Activated naive CD4-positive, alpha-beta T cell treated with anti-CD3 and anti-CD28 coated beads, Interleukin-2, amount 10 ng/mL, durations not matched to agents 7 days and 5 days (primary cell): Measurements from ENCODE around the gene RAD51D.

ENCODE experiments used
- CTCF ChIA-PET: fragments of 350-600 bp; sonication (Branson Sonifier 250); formaldehyde crosslinking; loops from one replicate; lab custom pipeline; 2021; ENCODE audit warnings: antibody characterized with exemption; lab: Charles Lee
- DNase-seq: peaks from one replicate; pipeline ENCODE4 v3.0.0-alpha.2; 2020
- H3K27ac Mint-ChIP-seq: one replicate; pipeline ENCODE4 v1.8.0; 2021; ENCODE audit warnings: mild to moderate bottlenecking, moderate library complexity, mixed read lengths
- H3K27me3 Mint-ChIP-seq: one replicate; pipeline ENCODE4 v1.8.0; 2021; ENCODE audit warnings: mild to moderate bottlenecking, mixed read lengths
- H3K36me3 Mint-ChIP-seq: one replicate; pipeline ENCODE4 v1.8.0; 2021; ENCODE audit warnings: mixed read lengths
- H3K4me1 Mint-ChIP-seq: one replicate; pipeline ENCODE4 v1.8.0; 2021; ENCODE audit warnings: mixed read lengths
- H3K4me3 Mint-ChIP-seq: one replicate; pipeline ENCODE4 v1.8.0; 2021; ENCODE audit warnings: mild to moderate bottlenecking, moderate library complexity, mixed read lengths
- H3K9me3 Mint-ChIP-seq: one replicate; pipeline ENCODE4 v1.8.0; 2021; ENCODE audit warnings: mixed read lengths

Gene RAD51D

GRCh38 chr17:35063514-35064223 is 56.0 kb downstream of the RAD51D start, which contains the start of gene RFFL:
Gene RFFL, minus strand, starts transcription at chr17:35063707. Its CDS starts 37,154 bp downstream, at chr17:35026553.
- CTCF ChIA-PET: interaction anchor here (0.7 to 2.7 kb wide), 17 partner anchors 10 to 69 kb away, joined by 3 to 20 read pairs (median 5); no protein-coding TSS in a partner anchor
- no peaks in the 10 kb centered on the region for H3K9me3 Mint-ChIP-seq
- peak within 1 kb of the TSS; percentile 92 for H3K27ac Mint-ChIP-seq
- H3K27me3 Mint-ChIP-seq: no peaks in the 10 kb centered on the region
- H3K4me3 Mint-ChIP-seq: peak within 1 kb of the TSS; percentile 35
- peaks cover 57% of the 10 kb centered on the region for H3K4me1 Mint-ChIP-seq
- H3K36me3 Mint-ChIP-seq: peaks cover 31% of the 10 kb centered on the region
- DNase-seq: peak; percentile 91

DNA sequence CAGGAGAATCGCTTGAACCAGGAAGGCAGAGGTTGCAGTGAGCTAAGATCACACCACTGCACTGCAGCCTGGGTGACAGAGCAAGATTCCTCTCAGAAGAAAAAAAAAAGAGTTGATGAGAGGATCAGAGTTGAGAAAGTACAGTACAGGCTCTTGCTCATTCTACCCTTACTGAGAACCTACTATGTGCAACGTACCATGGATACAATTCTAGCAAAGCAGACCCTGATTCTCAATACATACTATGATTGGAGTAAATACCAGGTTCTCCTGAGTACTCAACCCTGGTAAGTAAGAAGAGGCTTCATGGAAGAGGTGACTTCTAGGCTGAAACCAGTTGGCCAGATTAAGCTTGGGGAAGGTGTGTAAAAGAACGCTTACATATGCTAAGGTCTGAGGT is 57.4 kb downstream of the RAD51D start:
- Mint-ChIP-seq H3K4me3 (peak overlapping the region; percentile 35), H3K4me1 (peaks cover 45% of the 10 kb centered on the region), H3K27ac (peak overlapping the region; percentile 92), H3K9me3 (no peaks in the 10 kb centered on the region), H3K27me3 (no peaks in the 10 kb centered on the region), H3K36me3 (peaks cover 34% of the 10 kb centered on the region)
- CTCF ChIA-PET: interaction anchor here (0.8 to 2.7 kb wide), 5 partner anchors 9 to 40 kb away, joined by 3 to 20 read pairs (median 7); no protein-coding TSS in a partner anchor
- DNase-seq: no peak

DNA sequence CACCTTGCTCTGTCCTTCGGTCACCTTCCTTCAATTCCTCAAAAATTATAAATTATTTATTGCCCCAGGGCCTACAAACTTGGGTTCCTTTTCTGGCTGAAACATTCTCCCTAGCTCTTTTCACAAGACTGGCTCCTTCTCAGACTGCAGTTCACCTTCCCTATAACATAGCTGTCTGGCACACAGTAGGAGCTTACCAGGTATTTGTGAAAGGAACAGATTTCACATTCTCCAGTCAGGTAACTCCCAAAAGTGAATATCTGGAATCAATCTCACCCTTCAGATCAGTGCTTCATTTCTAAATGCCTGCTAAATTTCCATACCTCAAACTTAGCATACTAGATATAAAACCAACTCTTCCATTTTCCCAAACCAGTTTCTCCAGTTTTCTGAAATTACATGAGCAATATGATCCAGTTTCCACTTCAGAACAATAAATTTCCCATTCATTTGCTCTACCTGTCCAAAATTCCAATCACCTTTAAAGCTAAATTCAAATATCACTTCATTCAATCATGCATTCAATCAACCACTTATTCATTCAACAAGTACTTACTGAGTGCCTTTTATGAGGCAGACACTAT is 62.2 kb downstream of the RAD51D start:
- DNase-seq: no peak
- H3K9me3 Mint-ChIP-seq: no peaks in the 10 kb centered on the region
- no peaks in the 10 kb centered on the region for H3K27me3 Mint-ChIP-seq
- H3K36me3 Mint-ChIP-seq: peaks cover 49% of the 10 kb centered on the region
- CTCF ChIA-PET: no interaction called here
- H3K4me3 Mint-ChIP-seq: no peak overlapping the region
- H3K27ac Mint-ChIP-seq: no peak overlapping the region
- peaks cover 33% of the 10 kb centered on the region for H3K4me1 Mint-ChIP-seq

- CTCF ChIA-PET: no interaction called here
- no peak for DNase-seq
- Mint-ChIP-seq H3K36me3 (peaks cover 45% of the 10 kb centered on the region), H3K4me1 (peaks cover 41% of the 10 kb centered on the region), H3K4me3 (no peak overlapping the region), H3K9me3 (no peaks in the 10 kb centered on the region), H3K27me3 (no peaks in the 10 kb centered on the region), H3K27ac (peak overlapping the region; percentile 56)
Observed at GRCh38 chr17:35056013-35056412, 63.6 kb downstream of the RAD51D start.

DNA sequence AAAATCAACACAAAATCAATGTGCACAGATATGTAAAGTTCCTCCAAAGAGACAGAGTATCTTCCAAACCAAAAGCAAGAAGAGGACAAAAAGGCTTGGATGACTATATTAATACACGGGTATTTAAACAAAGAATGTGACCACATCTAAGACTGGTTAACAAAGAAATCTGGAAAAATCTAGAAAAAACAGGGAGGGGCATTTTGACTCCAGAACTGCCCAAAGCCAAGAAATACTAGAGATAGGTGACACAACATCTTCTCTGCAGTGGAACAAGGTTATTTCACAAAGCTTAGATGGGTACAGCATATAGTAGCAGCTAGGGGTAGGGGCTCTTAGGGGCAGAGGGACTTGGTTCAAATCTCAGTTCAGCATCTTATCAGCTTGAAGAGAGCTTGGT is 66.5 kb downstream of the RAD51D start:
- Mint-ChIP-seq H3K4me1 (peaks cover 56% of the 10 kb centered on the region), H3K9me3 (no peaks in the 10 kb centered on the region), H3K36me3 (peaks cover 38% of the 10 kb centered on the region), H3K4me3 (no peak overlapping the region), H3K27ac (no peak overlapping the region), H3K27me3 (no peaks in the 10 kb centered on the region)
- CTCF ChIA-PET: interaction anchor here (0.8 to 2.4 kb wide), 2 partner anchors 10 to 37 kb away, joined by 3 to 7 read pairs; partner anchors contain the start of gene RFFL
- DNase-seq: no peak

DNA sequence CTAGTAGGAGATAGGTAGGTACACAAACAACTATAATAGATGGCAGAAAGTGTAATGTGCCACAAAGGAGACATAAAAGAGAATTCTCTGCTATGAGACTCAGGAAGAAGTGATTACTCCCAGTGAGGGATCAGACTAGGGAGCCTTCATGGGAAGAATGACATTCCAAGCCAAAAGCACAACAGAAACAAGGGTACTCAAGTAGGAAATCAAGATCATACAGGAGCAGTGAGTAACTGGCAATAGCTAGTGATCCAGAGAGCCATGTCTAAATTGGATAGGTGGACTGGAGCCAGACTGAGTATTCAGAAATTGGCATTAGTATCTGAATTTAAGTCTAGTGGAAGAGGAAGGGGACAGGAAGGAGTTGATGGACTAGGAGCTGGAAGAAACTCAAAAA is 66.9 kb downstream of the RAD51D start:
- DNase-seq: no peak
- Mint-ChIP-seq H3K27ac (peak overlapping the region; percentile 93), H3K4me1 (peaks cover 56% of the 10 kb centered on the region), H3K9me3 (no peaks in the 10 kb centered on the region), H3K27me3 (no peaks in the 10 kb centered on the region), H3K36me3 (peaks cover 35% of the 10 kb centered on the region), H3K4me3 (no peak overlapping the region)
- CTCF ChIA-PET: interaction anchor here (2.4 kb wide), 1 partner anchor 10 kb away, joined by 7 read pairs; the partner anchor contains the start of gene RFFL

GRCh38 chr17:35052241-35052610 is 67.4 kb downstream of the RAD51D start:
- H3K27me3 Mint-ChIP-seq: no peaks in the 10 kb centered on the region
- peak overlapping the region; percentile 93 for H3K27ac Mint-ChIP-seq
- peak overlapping the region; percentile 4 for H3K4me3 Mint-ChIP-seq
- H3K4me1 Mint-ChIP-seq: peaks cover 58% of the 10 kb centered on the region
- no peaks in the 10 kb centered on the region for H3K9me3 Mint-ChIP-seq
- no peak for DNase-seq
- CTCF ChIA-PET: interaction anchor here (1.7 to 2.5 kb wide), 2 partner anchors 13 to 38 kb away, joined by 5 to 11 read pairs; no protein-coding TSS in a partner anchor
- H3K36me3 Mint-ChIP-seq: peaks cover 31% of the 10 kb centered on the region

GRCh38 chr17:35051579-35052240 is 68.0 kb downstream of the RAD51D start:
- H3K4me1 Mint-ChIP-seq: peaks cover 63% of the 10 kb centered on the region
- H3K27me3 Mint-ChIP-seq: no peaks in the 10 kb centered on the region
- peaks cover 31% of the 10 kb centered on the region for H3K36me3 Mint-ChIP-seq
- peak overlapping the region; percentile 37 for H3K4me3 Mint-ChIP-seq
- DNase-seq: no peak
- H3K9me3 Mint-ChIP-seq: no peaks in the 10 kb centered on the region
- peak overlapping the region; percentile 93 for H3K27ac Mint-ChIP-seq
- CTCF ChIA-PET: interaction anchor here (1.0 to 2.5 kb wide), 5 partner anchors 13 to 55 kb away, joined by 3 to 11 read pairs (median 4); no protein-coding TSS in a partner anchor

DNA sequence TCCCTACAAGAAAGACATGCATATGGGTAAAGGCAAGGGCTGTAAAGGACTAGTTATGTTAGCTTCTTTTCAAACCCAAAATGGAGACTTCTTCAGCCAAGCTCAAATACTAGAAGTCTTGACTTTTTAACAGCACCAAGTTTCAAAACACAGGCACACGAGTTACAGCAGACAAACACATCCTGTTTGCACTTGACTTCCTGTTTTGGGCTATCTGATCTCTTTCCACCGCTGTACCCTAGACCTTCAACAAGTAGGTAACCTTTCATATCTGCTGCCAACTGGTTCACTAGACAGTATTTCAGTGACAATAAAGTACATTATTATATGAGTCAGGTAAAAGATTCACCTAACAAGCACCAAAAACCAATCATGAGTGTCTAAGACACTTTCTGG is 68.5 kb downstream of the RAD51D start:
- Mint-ChIP-seq H3K36me3 (peaks cover 31% of the 10 kb centered on the region), H3K4me1 (peaks cover 66% of the 10 kb centered on the region), H3K4me3 (peak overlapping the region; percentile 37), H3K27me3 (no peaks in the 10 kb centered on the region), H3K27ac (peak overlapping the region; percentile 93), H3K9me3 (no peaks in the 10 kb centered on the region)
- CTCF ChIA-PET: interaction anchor here (0.6 to 2.5 kb wide), 8 partner anchors 14 to 54 kb away, joined by 3 to 11 read pairs (median 4); no protein-coding TSS in a partner anchor
- peak; percentile 59 for DNase-seq

DNA sequence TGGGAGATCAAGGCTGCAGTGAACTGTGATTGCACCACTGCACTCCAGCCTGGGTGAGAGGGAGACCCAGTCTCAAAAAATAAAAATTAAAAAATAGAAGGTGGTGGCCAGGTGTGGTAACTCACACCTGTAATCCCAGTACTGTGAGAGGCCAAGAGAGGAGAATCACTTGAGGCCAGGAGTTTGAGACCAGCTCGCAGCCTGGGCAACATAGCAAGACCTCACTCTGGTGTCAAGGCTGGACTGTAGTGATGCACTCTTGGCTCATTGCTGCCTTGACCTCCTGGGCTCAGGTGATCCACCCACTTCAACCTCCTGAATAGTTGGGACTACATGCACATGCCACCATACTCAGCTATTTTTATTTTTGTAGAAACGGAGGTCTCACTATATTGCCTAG is 69.5 kb downstream of the RAD51D start:
- H3K4me3 Mint-ChIP-seq: no peak overlapping the region
- no peak for DNase-seq
- peak overlapping the region; percentile 56 for H3K27ac Mint-ChIP-seq
- no peaks in the 10 kb centered on the region for H3K9me3 Mint-ChIP-seq
- H3K27me3 Mint-ChIP-seq: no peaks in the 10 kb centered on the region
- H3K4me1 Mint-ChIP-seq: peaks cover 76% of the 10 kb centered on the region
- CTCF ChIA-PET: interaction anchor here (1.1 to 2.5 kb wide), 3 partner anchors 14 to 51 kb away, joined by 4 to 11 read pairs (median 5); partner anchors contain the start of gene RFFL
- peaks cover 25% of the 10 kb centered on the region for H3K36me3 Mint-ChIP-seq

GRCh38 chr17:35048685-35049379 is 70.8 kb downstream of the RAD51D start:
- DNase-seq: no peak
- Mint-ChIP-seq H3K4me1 (peaks cover 76% of the 10 kb centered on the region), H3K27ac (peak overlapping the region; percentile 24), H3K4me3 (peak overlapping the region; percentile 9), H3K27me3 (no peaks in the 10 kb centered on the region), H3K9me3 (no peaks in the 10 kb centered on the region), H3K36me3 (peaks cover 20% of the 10 kb centered on the region)
- CTCF ChIA-PET: no interaction called here

DNA sequence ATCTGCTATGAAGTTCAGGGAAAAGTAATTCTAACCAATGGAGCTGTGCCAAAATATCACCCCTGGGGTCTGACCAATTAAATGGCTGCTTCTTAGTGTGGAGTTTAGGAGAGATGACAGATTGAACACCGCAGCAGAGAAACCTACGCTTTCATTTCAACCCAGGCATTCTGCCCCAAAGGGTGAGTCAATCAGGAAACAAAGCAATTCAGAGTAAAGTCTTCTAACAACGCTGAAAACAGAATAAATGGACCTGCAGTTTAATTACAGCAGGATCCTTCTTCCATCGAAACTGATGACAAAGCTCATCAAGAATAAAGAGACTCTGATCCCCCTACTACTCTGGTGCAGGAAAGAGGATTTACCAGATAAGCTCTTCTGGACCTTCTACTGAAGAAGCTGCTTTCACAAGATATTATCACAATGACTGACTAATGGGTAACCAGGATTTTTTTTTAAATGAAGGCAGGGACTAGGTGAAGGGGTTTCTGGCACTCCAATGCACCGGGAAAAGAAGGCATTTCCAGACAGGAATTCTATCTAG is 72.8 kb downstream of the RAD51D start:
- H3K36me3 Mint-ChIP-seq: peaks cover 17% of the 10 kb centered on the region
- CTCF ChIA-PET: interaction anchor here (0.6 to 1.6 kb wide), 6 partner anchors 17 to 73 kb away, joined by 3 to 5 read pairs (median 4); partner anchors contain the start of gene RFFL

DNA sequence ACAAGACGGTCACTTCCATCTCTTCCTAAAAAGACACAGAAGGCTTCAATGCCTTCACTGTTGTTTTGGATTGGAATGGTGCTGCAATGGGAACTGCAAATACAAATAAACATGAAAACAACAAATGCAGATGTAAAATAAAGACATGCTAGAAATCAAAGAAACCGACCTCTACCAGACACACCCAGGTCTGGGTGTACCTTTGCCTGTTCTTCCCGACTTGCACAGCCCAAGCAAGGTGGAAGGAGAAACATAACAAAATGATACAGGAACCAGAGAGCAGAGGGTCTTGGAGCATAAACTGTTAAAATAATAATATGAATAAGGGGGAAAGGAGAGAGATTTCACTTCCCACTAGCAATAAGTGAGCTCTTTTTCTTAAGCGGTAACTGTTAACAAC is 73.4 kb downstream of the RAD51D start:
- DNase-seq: no peak
- Mint-ChIP-seq H3K9me3 (no peaks in the 10 kb centered on the region), H3K36me3 (peaks cover 19% of the 10 kb centered on the region), H3K4me3 (peak overlapping the region; percentile 68), H3K27me3 (no peaks in the 10 kb centered on the region), H3K4me1 (peaks cover 50% of the 10 kb centered on the region), H3K27ac (peak overlapping the region; percentile 95)
- CTCF ChIA-PET: interaction anchor here (1.1 to 1.6 kb wide), 5 partner anchors 17 to 74 kb away, joined by 3 to 5 read pairs (median 4); partner anchors contain the start of gene RFFL

More for the DNA sequence above, 72.8 kb downstream of the RAD51D start:
- Mint-ChIP-seq H3K4me1 (peaks cover 55% of the 10 kb centered on the region), H3K9me3 (no peaks in the 10 kb centered on the region), H3K27ac (peak overlapping the region; percentile 95), H3K4me3 (peak overlapping the region; percentile 68), H3K27me3 (no peaks in the 10 kb centered on the region)
- peak; percentile 72 for DNase-seq
